D721Med (cell line): ENCODE measurements around the gene LRP1B.
"Not testable (repeated sequence)": the region's sequence is repeated elsewhere in the genome, so short reads cannot be mapped to it uniquely, and the experiment has no call there.

Source experiments
- DNase-seq: peaks from one replicate; pipeline ENCODE4 v3.0.0; 2011; ENCODE audit warnings: low spot score; ENCODE audit not compliant: insufficient read length
- FAIRE-seq: peaks from 2 replicates; lab custom pipeline; 2011; peaks lifted over from hg19 to GRCh38; lab: Jason Lieb, UNC
- CTCF ChIP-seq: IDR thresholded peaks from 2 replicates; pipeline ENCODE4 v1.5.1; 2012; ENCODE audit warnings: mild to moderate bottlenecking, control low read depth; ENCODE audit not compliant: insufficient read depth; ENCODE audit errors: missing control alignments

Gene LRP1B

GRCh38 chr2:142088058-142088568 is 42.7 kb downstream of the LRP1B start:
- DNase-seq (no peak), FAIRE-seq (no peak)
- no peak for TF ChIP-seq CTCF

GRCh38 chr2:142087585-142087984 is 43.2 kb downstream of the LRP1B start:
- not testable (repeated sequence) for DNase-seq, FAIRE-seq

- FAIRE-seq: no peak
- DNase-seq: no peak
- no peak for TF ChIP-seq CTCF
These were observed 48.4 kb downstream of the LRP1B start for GRCh38 chr2:142082368-142082767.

- DNase-seq: no peak
- TF ChIP-seq CTCF: no peak
- no peak for FAIRE-seq
These were observed 54.5 kb downstream of the LRP1B start for GRCh38 chr2:142076317-142076716.

- FAIRE-seq (no peak), DNase-seq (no peak)
- TF ChIP-seq CTCF: no peak
These were observed 55.0 kb downstream of the LRP1B start for GRCh38 chr2:142075826-142076225.

GRCh38 chr2:142069251-142069888 is 61.4 kb downstream of the LRP1B start:
- TF ChIP-seq CTCF: no peak
- no peak for DNase-seq
- FAIRE-seq: no peak

- no peak for DNase-seq
- no peak for FAIRE-seq
- TF ChIP-seq CTCF: no peak
These were observed 65.1 kb downstream of the LRP1B start for GRCh38 chr2:142065700-142066099.
